Measurements from ENCODE around the gene CALML4. TPM values are rescaled to one million over a fixed set of nuclear protein-coding genes. Genes with fewer than 3 reads are reported as not detected.
"Not testable (repeated sequence)": the region's sequence is repeated elsewhere in the genome, so short reads cannot be mapped to it uniquely, and the experiment has no call there.

Gene CALML4
- total RNA-seq, 6 experiments from 2014 or later, result 0.40 to 1.9 (median 0.87) TPM

GRCh38 chr15:68228143-68228970 lies 23.2 kb upstream of the CALML4 start:
- peaks cover 41% of the 10 kb centered on the region for H3K4me1 Mint-ChIP-seq (ENCODE audit: low read depth)
- H3K27ac Mint-ChIP-seq, result peak overlapping the region; percentile 82
- no peaks in the 10 kb centered on the region; the same call in 1 of the 2 replicates for H3K27me3 Mint-ChIP-seq (ENCODE audit: insufficient read depth)
- H3K9me3 Mint-ChIP-seq, result no peaks in the 10 kb centered on the region
- no peak for TF ChIP-seq CTCF (IDR thresholded peaks at IDR 0.05)
- peak overlapping the region; percentile 96 for H3K4me3 Mint-ChIP-seq
- DNase-seq, result no peak
- H3K36me3 Mint-ChIP-seq (ENCODE audit: low read depth), result peaks cover 8% of the 10 kb centered on the region; the same call in 1 of the 2 replicates

- Mint-ChIP-seq H3K9me3 (no peaks in the 10 kb centered on the region), H3K27ac (peak overlapping the region; percentile 40), H3K27me3 (ENCODE audit: insufficient read depth) (no peaks in the 10 kb centered on the region; the same call in 1 of the 2 replicates), H3K4me3 (peak overlapping the region; percentile 96), H3K4me1 (ENCODE audit: low read depth) (peaks cover 41% of the 10 kb centered on the region), H3K36me3 (ENCODE audit: low read depth) (peaks cover 14% of the 10 kb centered on the region; the same call in 1 of the 2 replicates)
- no peak for DNase-seq
- no peak for TF ChIP-seq CTCF (IDR thresholded peaks at IDR 0.05)
Measured at GRCh38 chr15:68227643-68228142, 22.6 kb upstream of the CALML4 start.

DNA sequence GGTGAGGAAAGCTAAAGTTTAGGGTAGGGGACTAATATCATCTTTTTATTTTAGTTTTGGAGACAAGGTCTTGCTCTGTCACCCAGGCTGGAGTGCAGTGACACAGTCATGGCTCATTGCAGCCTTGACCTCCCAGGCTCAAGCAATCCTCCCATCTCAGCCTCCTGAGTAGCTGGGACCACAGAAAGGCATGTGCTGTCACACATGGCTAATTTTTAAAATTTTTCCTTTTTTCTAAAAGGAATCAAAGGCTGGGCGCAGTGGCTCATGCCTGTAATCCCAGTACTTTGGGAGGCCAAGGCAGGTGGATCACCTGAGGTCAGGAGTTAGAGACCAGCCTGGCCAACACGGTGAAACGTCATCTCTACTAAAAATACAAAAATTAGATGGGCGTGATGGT lies 20.3 kb upstream of the CALML4 start:
- not testable (repeated sequence) for H3K9me3 Mint-ChIP-seq; H3K4me3 Mint-ChIP-seq; H3K27ac Mint-ChIP-seq; DNase-seq; H3K27me3 Mint-ChIP-seq (ENCODE audit: insufficient read depth)
- H3K4me1 Mint-ChIP-seq (ENCODE audit: low read depth), result peaks cover 33% of the 10 kb centered on the region
- peaks cover 14% of the 10 kb centered on the region; the same call in 1 of the 2 replicates for H3K36me3 Mint-ChIP-seq (ENCODE audit: low read depth)

DNA sequence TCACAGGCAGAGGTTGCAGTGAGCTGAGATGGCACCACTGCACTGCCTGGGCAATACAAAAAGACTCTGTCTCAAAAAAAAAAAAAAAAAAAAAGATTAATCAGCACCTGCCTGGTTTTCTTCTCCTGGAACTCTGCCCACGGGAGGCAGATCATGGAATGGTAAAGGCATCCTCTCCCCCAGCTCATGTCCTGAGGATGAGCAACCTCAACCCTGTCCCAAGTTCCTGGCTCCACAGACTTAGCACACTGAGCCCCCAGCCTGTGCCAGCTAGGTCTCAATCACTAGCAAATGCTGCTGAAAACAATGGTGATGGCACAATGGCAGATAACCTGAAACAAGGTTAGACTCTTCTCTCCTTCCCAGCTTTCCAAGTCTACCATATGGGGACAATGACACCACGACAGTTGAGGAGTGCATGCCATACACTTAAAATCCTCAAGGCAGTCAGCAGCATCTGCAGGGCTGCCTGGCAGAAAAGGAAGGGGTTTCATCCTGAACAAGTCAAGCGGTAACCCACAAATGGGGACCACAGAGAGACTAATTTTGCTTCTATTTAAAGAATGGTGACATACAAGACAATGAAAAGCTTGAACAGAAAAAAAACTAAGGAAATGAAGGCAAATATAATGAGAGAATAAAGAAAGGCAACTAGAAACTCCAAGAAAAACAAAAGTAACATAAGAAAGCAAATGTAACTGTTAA lies 19.6 kb upstream of the CALML4 start:
- no peak for TF ChIP-seq CTCF (IDR thresholded peaks at IDR 0.05)
- no peak overlapping the region for H3K27ac Mint-ChIP-seq
- peaks cover 14% of the 10 kb centered on the region; the same call in 1 of the 2 replicates for H3K36me3 Mint-ChIP-seq (ENCODE audit: low read depth)
- H3K27me3 Mint-ChIP-seq (ENCODE audit: insufficient read depth), result no peaks in the 10 kb centered on the region; the same call in 1 of the 2 replicates
- H3K9me3 Mint-ChIP-seq, result no peaks in the 10 kb centered on the region
- peaks cover 26% of the 10 kb centered on the region for H3K4me1 Mint-ChIP-seq (ENCODE audit: low read depth)
- no peak for DNase-seq
- no peak overlapping the region for H3K4me3 Mint-ChIP-seq

DNA sequence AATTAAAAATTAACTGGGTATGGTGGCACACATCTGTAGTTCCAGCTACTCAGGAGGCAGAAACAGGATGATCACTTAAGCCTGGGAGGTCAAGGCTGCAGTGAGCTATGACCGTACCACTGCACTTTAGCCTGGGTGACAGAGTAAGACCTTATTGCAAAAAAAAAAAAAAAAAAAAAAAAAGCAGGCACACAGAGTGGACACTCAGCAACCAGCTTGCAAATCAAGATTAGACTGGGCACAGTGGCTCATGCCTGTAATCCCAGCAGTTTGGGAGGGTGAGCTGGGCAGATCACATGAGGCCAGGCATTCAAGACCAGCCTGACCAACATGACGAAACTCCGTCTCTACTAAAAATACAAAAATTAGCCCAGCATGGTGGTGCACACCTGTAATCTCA lies 19.0 kb upstream of the CALML4 start:
- no peak overlapping the region for H3K4me3 Mint-ChIP-seq
- H3K9me3 Mint-ChIP-seq, result no peaks in the 10 kb centered on the region
- peaks cover 25% of the 10 kb centered on the region for H3K4me1 Mint-ChIP-seq (ENCODE audit: low read depth)
- peaks cover 14% of the 10 kb centered on the region for H3K36me3 Mint-ChIP-seq (ENCODE audit: low read depth)
- no peaks in the 10 kb centered on the region for H3K27me3 Mint-ChIP-seq (ENCODE audit: insufficient read depth)
- no peak overlapping the region for H3K27ac Mint-ChIP-seq
- TF ChIP-seq CTCF (IDR thresholded peaks at IDR 0.05), result no peak
- DNase-seq, result no peak
